ENCODE measurements around the gene CGB5. TPM values are rescaled to one million over a fixed set of nuclear protein-coding genes. Genes with fewer than 3 reads are reported as not detected.
A peak's percentile ranks its signal among the peaks of the same experiment; 100 is the strongest.

Gene CGB5
- total RNA-seq, 1 experiment from 2014 or later: not detected

DNA sequence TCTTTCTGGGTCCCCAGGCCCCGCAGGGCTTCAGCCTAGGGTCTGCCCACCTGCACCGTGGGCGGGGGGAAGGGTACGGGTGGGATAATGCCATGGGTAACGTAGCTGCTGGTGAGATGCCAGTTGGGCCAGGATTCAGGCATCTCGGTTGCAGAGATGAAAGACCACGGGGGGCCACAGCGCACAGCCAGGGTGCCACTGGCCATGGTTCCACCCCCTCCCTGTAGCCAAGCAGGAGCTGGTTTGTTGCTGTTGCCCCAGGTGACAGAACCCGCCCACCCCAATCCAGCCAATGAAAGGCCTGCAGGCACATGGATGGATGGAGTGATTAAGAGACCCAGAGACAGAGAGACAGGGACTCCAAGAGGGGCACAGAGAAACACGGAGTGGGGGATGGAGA is 14.9 kb downstream of the CGB5 start:
- TF ChIP-seq EZH2 (IDR thresholded peaks at IDR 0.05; ENCODE audit: borderline replicate concordance, low read depth, low read length, poor library complexity, severe bottlenecking): no peak
- TF ChIP-seq, protein P1, sequence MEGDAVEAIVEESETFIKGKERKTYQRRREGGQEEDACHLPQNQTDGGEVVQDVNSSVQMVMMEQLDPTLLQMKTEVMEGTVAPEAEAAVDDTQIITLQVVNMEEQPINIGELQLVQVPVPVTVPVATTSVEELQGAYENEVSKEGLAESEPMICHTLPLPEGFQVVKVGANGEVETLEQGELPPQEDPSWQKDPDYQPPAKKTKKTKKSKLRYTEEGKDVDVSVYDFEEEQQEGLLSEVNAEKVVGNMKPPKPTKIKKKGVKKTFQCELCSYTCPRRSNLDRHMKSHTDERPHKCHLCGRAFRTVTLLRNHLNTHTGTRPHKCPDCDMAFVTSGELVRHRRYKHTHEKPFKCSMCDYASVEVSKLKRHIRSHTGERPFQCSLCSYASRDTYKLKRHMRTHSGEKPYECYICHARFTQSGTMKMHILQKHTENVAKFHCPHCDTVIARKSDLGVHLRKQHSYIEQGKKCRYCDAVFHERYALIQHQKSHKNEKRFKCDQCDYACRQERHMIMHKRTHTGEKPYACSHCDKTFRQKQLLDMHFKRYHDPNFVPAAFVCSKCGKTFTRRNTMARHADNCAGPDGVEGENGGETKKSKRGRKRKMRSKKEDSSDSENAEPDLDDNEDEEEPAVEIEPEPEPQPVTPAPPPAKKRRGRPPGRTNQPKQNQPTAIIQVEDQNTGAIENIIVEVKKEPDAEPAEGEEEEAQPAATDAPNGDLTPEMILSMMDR (conservative IDR thresholded peaks at IDR 0.05; ENCODE audit: low read depth, low read length): no peak

DNA sequence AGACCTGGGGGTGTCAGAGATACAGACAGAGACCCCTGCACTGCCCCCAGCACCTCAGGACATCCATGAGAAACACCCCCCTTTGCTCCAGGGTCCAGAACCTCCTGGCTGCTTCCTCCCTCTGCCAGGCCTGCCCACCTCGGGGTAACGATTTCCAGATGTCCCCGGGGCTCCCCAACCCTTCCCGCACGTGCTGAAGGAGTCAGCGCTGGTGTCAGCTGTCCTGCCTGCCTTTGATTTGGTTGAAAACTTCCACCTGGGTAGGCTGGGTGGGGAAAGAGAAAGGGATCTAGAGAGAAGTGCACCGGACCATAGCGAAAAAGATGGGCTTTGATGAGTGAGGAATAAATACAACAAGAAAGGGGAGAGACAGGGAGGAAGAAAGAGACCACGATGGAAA is 15.4 kb downstream of the CGB5 start:
- no TSS peak for BruUV-seq (replicated peaks)
- intact Hi-C loops (cut with micrococcal nuclease; ENCODE audit: unreplicated experiment): no loop called here
- TF ChIP-seq, protein P1 (conservative IDR thresholded peaks at IDR 0.05; ENCODE audit: low read depth, low read length): no peak
- no peak for TF ChIP-seq EZH2 (IDR thresholded peaks at IDR 0.05; ENCODE audit: borderline replicate concordance, low read depth, low read length, poor library complexity, severe bottlenecking)
- Histone ChIP-seq H3K27ac (ENCODE audit: low read depth, low read length, poor library complexity, severe bottlenecking) (no peak overlapping the region), H3K9me3 (ENCODE audit: low read depth, low read length, poor library complexity, severe bottlenecking) (no peaks in the 10 kb centered on the region), H3K36me3 (ENCODE audit: insufficient read depth, low read length, poor library complexity, severe bottlenecking) (no peaks in the 10 kb centered on the region), H3K27me3 (replicated peaks; ENCODE audit: insufficient read depth, low read depth, low read length, poor library complexity) (no peaks in the 10 kb centered on the region), H3K4me1 (ENCODE audit: insufficient read depth, low read length, poor library complexity, severe bottlenecking) (peaks cover 7% of the 10 kb centered on the region), H3K4me3 (ENCODE audit: low read depth, low read length, poor library complexity, severe bottlenecking) (no peak overlapping the region)
- CTCF ChIA-PET: interaction anchor here (0.6 kb wide), 1 partner anchor 37 kb away, joined by 7 read pairs; no protein-coding TSS in a partner anchor
- POLR2A ChIA-PET (ENCODE audit: low non-redundant PET): no interaction called here
- DNase-seq (ENCODE audit: low spot score): no peak

More for the DNA sequence above, 14.9 kb downstream of the CGB5 start:
- H3K27me3 ChIP-seq (replicated peaks; ENCODE audit: insufficient read depth, low read depth, low read length, poor library complexity): no peaks in the 10 kb centered on the region
- DNase-seq (ENCODE audit: low spot score): peak; percentile 54
- POLR2A ChIA-PET (ENCODE audit: low non-redundant PET): no interaction called here
- no peaks in the 10 kb centered on the region for H3K9me3 ChIP-seq (ENCODE audit: low read depth, low read length, poor library complexity, severe bottlenecking)
- no peaks in the 10 kb centered on the region for H3K36me3 ChIP-seq (ENCODE audit: insufficient read depth, low read length, poor library complexity, severe bottlenecking)
- H3K4me1 ChIP-seq (ENCODE audit: insufficient read depth, low read length, poor library complexity, severe bottlenecking): peaks cover 7% of the 10 kb centered on the region
- no peak overlapping the region for H3K4me3 ChIP-seq (ENCODE audit: low read depth, low read length, poor library complexity, severe bottlenecking)
- intact Hi-C loops (cut with micrococcal nuclease; ENCODE audit: unreplicated experiment): no loop called here
- CTCF ChIA-PET: no interaction called here
- H3K27ac ChIP-seq (ENCODE audit: low read depth, low read length, poor library complexity, severe bottlenecking): no peak overlapping the region
- no TSS peak for BruUV-seq (replicated peaks)

GRCh38 chr19:49061000-49061399 is 17.4 kb downstream of the CGB5 start:
- intact Hi-C loops (cut with micrococcal nuclease; ENCODE audit: unreplicated experiment): no loop called here
- ChIA-PET POLR2A (ENCODE audit: low non-redundant PET) (interaction anchor here (0.6 kb wide), 1 partner anchor 35 kb away, joined by 3 read pairs; no protein-coding TSS in a partner anchor), CTCF (no interaction called here)
- no peak for DNase-seq (ENCODE audit: low spot score)
- Histone ChIP-seq H3K9me3 (ENCODE audit: low read depth, low read length, poor library complexity, severe bottlenecking) (no peaks in the 10 kb centered on the region), H3K27me3 (replicated peaks; ENCODE audit: insufficient read depth, low read depth, low read length, poor library complexity) (no peaks in the 10 kb centered on the region), H3K4me1 (ENCODE audit: insufficient read depth, low read length, poor library complexity, severe bottlenecking) (peaks cover 15% of the 10 kb centered on the region), H3K36me3 (ENCODE audit: insufficient read depth, low read length, poor library complexity, severe bottlenecking) (no peaks in the 10 kb centered on the region), H3K4me3 (ENCODE audit: low read depth, low read length, poor library complexity, severe bottlenecking) (no peak overlapping the region), H3K27ac (ENCODE audit: low read depth, low read length, poor library complexity, severe bottlenecking) (no peak overlapping the region)
- TF ChIP-seq, protein P1 (conservative IDR thresholded peaks at IDR 0.05; ENCODE audit: low read depth, low read length): no peak
- TF ChIP-seq EZH2 (IDR thresholded peaks at IDR 0.05; ENCODE audit: borderline replicate concordance, low read depth, low read length, poor library complexity, severe bottlenecking): no peak
- BruUV-seq (replicated peaks): no TSS peak

Measured in A673 (cell line).